Activated CD4-positive, alpha-beta T cell treated with anti-CD3 and anti-CD28 coated beads for 24 hours (primary cell): ENCODE measurements around the gene SPRY4.
"Not testable (repeated sequence)": the region's sequence is repeated elsewhere in the genome, so short reads cannot be mapped to it uniquely, and the experiment has no call there.

ENCODE experiments used
- DNase-seq, 2 donors: peaks; one replicate each; pipeline ENCODE4 v3.0.0-alpha.2; 2020; ENCODE audit warnings: low read depth in 2 of 2

The SPRY4 gene

DNA sequence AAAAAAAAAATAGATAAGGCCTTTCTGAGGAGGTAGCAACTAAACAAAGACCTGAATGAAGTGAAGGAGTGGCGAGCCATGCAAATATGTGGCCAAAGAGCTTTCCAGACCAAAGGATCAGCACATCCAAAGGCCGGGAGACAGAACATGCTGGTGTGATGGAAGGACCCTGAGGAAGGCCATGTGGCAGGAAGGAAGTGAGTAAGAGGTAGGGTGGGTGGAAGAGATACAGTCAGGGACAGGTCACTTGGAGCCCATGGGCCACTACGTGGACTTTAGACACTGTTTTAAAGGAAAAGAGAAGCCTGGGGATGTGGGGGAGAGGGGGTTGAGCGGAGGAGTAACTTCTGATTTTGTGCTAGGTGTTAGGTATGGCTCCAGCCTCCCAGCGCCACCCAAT, 31.3 kb downstream of the SPRY4 start:
- no peak for DNase-seq

DNA sequence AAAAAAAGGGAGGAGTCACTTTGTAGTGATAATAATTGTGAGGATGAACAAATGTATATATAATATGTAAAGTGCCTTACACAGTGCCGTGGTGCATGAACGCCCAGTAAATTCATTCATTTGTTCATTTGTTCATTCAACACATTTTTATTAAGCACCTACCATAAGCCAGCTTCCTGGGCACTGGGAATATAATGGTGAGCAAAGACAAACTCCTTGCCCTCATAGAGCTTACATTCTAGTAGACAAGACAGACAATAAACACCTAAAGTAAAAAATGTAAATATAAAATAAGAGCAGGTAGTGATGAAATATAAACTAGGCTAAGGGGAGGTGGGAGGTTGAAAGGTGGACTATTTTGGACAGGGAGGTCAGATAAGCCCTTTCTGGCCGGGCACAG, 32.0 kb downstream of the SPRY4 start:
- no peak for DNase-seq

DNA sequence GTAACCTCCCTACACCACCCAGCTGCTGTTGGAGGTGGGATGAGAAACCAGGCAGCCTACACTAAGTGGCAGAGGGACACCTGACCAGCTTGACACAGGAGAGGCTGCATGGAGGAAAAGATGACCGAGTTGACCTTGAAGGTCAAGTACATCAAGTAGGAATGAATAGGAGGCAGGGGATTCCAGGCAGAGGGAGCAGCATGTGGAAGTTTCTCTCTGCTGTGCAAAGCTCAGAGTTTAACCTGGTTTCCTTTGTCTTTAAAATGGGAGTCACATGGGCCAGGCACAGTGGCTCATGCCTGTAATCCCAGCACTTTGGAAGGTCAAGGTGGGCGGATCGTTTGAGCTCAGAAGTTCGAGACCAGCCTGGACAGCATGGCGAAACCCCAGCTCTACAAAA, 32.6 kb downstream of the SPRY4 start:
- no peak for DNase-seq

DNA sequence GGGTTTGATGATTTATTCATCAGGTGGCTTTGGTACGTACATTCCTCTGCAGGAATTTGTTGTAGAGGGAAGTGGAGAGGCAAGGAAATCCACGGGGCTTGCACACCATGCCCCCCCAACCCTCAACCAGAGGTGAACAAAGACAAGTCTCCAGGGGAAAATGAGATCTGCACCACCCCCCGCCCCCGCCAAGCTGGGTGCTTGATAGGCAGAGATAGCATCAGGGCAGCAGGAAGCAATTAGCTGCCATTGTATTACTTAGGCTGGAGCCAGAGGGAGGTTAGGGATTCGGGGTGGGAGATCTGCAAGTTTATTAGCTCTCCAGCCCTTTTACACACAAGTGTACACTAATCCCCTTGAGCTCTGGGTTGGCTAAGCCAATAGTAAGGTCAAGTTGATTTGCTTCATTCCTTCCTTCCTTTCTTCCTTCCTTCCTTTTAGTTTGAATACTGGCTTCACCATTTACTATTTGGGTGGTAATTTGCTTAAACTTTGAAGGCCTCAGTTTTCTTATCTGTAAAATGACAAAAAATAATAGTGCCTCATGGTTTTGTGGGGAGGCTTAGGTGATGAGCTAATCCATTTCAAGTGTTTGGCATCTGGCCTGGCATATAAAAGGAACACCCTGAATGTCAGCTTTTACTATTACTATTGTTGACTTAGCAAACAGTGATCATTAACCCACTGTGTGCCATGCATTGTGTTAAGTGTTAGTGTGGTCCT, 34.1 kb downstream of the SPRY4 start:
- DNase-seq, result no peak

DNA sequence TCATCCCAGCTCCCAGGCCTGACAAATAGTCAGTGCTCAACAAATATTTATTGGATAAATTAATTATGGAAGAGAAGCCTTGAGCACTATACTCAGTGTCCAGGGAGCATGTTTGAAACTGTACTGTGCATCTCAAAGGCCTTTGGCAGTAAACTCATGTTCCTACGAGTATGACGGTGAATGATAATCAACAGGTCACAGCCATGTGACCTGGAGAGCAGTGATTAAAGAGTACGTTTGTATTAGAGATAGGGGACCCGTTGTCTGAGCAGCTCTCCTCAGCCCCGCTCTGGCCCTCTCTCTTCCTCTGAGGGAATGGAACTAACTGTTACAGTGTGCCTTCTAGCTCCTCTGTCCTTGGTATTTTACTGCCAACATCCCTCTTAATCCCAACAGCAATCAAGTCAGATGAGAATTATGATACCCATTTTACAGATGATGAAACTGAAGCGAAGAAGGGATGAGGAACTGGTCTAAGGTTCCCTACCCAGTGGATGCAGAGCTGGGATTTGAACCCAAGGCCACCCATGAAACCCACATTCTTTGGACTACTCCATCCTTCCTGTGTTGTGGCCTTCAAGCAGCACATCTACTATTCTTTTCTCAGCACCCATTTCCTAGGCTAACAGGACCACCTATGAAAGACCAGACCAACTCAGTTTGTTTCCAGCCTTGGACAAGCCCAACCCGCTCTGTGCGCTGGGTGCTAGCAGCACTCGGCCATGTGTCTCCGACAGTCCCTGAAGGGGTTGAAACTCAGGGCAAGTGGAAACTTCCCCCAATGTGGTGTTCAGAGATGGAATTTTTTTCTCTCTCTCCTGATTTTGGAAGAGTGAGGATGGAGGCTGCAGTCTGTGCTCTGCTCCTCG, 34.9 kb downstream of the SPRY4 start:
- DNase-seq, result no peak

DNA sequence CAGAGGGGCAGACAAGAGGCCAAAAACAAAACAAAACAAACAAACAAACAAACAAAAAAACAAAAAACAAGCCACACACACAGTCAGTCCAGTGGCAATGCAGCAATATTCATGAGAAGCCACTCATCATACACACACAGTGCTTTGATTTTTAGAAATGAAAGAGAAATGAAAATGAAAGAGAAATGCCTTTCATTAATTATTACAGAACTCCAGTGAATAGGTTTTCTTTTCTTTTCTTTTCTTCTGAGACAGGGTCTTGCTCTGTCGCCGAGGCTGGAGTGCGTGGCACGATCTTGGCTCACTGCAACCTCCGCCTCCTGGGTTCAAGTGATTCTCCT, 36.9 kb downstream of the SPRY4 start:
- no peak for DNase-seq

DNA sequence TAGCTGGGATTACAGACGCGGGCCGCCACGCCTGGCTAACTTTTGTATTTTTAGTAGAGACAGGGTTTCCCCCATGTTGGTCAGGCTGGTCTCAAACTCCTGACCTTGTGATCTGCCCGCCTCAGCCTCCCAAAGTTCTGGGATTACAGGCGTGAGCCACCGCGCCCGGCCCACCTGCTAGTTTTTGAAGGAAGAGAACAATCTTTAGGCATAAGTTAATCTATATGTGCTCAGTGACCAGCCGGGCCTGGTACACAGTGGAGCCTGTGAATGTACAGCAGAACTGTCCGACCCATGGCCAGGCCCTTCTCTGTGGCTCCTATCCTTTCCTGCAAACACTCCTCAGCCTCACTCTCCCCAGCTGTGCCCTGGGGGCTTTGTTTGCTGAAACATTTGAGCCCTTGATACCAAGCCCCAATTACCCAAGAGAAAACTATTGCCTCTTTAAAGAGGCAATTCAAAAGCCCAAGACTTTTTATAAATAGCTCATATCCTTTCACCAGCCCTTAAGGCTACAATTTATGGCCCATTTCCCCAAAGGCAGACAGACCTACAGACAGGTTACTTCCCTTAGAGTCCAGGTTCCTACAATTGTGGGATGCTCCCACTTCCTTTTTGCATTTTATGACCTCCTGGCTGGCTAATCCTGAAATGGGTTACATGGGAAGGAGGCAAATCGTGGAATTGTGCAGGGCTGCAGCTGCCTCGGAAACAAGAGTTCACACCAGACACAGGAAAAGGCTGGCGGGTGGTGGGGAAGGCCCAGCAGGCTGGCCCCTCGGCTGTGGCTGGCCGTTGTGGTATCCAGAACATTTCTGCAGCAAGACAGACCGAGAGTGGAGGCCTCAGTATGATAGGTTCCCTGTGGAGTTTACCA, 37.5 kb downstream of the SPRY4 start:
- no peak for DNase-seq

DNA sequence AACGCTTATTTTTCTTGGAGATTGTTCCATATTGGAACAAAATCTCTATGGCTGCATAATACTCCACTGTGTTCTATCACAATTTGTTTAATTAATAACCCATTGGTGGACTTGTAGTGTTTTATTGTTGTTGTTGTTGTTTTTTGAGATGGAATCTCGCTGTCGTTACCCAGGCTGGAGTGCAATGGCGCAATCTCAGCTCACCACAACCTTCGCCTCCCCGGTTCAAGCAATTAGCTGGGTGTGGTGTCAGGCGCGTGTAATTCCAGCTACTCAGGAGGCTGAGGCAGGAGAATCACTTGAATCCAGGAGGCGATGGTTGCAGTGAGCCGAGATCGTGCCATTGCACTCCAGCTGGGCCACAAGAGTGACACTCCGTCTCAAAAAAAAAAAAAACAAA, 38.7 kb downstream of the SPRY4 start:
- DNase-seq, result no peak

DNA sequence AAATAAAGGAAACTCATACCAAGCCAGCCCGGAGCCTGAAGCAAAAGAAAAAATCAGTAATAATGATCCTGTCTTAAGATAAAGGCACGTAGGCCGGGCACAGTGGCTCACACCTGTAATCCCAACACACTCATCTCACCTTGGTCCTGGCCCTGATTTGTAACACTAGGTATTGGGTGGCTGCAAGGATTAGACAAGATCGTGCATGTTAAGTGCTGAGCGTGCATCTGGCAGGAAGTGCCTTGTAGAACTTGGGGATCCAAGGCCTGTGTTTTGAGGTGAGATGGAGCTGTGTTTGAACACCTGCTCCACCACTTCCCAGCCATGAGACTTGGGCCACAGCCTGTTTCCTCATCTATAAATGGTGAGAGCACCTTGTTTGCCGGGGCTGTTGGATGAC, 41.5 kb downstream of the SPRY4 start:
- no peak for DNase-seq

DNA sequence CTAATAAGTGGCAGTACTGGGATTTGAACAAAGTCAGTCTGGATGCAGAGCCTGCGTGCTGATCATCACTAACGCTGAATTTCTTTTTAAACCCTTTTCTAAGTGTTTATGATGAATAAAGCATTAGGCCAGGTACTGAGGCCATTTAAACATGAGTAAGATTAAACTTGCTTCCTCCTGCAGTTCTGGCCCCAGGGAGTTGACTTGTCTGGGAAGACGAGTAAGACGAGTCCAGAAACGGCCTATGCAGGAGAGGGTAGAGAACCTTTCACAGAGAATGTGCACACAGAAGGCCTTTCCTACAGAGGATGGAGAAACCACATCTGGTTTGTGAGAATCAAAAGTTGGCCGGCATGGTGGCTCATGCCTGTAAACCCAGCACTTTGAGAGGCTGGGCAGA, 42.9 kb downstream of the SPRY4 start:
- DNase-seq, result no peak

DNA sequence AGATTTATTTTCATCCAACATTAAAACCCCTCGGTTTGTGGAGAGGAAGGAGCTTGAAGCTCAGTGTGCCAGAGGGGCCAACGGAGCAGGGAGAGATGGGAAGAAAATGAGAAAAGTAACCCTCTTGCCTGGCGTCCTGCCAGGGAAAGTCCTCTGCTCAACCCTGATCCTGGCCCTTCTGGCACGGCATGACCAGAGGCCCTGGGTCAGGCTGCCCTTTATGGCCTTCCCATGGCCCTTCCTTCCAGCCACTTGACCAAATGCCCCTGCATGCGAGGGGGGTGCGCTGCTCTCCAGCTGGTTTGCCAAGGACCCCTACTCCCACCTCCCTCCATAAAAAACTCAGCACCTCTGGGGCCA, 43.8 kb downstream of the SPRY4 start:
- DNase-seq, result no peak

DNA sequence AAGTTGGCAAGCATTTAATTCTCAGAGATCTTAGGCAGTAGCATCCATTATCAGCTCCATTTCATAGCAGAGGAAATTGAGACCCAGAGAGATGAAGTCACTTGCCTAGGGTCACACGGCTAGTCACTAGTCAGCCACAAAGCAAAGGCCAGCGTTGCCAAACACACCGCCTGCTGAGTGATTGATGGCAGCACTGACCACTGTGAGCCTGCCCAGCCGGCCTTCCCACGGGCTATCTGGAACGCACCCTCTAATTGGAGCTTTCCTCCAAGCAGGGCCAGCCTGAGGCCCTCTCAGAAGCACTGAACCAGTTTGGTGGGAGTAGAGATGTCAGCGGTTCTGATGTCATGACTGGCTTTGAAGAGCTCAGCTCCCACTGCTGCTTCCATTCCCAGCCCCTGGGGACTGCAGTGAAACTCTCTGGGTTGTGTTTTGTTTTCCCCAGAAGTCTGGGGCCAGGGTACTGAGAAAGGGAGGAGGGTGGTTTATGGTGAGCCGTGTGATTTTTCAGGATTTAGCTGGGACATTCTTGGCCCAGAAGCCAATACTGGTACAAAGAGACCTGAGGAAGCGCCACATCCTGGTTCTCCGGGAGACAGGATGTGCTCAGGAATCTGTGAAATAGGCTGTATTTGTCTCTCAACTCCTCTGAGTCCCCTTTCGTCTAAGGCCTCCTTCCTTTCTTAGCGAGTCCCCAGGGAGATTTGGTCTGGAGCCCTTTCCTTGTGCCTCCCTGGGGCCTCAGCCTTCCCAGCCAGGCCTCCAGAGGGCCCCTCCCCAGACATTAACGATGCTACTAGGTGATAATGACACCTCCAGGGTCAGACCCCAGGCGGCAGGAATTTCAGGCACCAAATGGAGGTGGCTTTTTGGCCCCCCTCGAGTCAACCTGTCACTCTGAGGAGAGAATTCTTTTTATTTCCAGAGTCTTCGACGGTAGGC, 44.5 kb downstream of the SPRY4 start:
- DNase-seq, result no peak

DNA sequence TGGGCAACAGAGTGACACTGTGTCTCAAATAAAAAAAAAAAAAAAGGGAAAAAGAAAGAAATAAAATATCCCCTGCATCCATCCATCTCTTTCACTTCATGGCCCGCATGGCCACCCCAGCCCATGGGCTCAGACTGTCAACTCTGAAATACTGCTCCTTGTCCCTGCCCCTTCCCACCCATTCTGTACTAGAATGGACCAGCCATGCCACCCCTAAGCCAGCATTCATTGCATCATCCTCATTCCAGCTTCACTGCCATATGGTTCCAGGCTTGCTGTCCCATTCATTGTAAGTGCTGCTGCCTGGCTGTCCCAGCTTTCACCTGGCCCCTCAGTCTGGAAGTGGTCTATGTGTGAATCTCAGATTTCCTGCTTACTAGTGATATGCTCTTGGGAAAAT, 46.2 kb downstream of the SPRY4 start:
- DNase-seq, result no peak

DNA sequence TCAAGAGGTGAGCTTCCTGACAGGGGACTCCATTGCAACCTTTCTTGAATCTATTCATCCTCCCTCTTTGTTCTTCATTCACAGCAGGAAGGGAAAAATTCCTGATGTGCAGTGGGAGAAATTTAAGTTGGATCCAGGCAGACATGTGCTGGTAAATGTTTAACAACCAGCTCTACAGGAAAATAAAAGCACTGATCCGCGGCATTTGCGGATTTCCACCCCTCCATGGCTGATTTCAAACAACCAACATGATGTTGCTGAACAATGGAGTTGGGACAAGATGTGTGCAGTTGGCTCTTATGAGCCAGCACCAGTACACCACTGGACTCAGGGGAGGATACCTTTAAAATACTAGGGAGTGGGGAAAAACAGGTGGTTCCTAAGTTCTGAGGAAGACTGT, 47.0 kb downstream of the SPRY4 start:
- no peak for DNase-seq

DNA sequence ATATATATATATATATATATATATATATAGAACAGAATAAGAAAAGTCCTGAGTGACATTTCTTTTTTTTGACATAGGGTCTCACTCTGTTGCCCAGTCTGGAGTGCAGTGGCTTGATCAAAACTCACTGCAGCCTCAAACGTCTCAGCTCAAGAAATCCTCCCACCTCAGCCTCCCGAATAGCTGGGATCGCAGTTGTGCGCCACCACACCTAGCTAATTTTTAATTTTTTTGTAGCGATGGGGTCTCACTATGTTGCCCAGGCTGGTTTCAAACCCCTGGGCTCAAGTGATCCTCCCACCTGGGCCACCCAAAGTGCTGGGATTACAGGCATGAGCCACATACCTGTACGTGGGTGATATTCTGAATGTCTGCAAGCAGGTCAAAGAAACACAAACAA, 48.3 kb downstream of the SPRY4 start:
- no peak for DNase-seq

DNA sequence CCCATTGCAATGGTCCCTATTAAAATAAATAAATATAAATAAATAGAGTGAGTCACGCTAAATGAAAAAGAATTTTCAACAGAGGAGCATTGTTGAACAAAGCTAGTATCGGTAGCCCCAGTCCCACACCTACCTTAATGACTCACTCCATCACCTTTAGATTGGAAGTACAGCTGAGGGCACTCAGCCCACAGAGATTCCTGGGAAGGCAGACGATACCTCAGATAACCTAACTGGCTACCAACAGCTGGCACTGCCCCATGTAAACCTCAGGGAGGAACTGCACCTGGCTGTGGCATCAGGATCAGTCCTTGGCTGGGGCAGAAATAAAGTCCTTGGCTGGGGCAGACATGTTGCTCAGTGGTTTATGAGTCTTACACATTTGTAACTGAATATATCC, 49.3 kb downstream of the SPRY4 start:
- DNase-seq, result no peak

DNA sequence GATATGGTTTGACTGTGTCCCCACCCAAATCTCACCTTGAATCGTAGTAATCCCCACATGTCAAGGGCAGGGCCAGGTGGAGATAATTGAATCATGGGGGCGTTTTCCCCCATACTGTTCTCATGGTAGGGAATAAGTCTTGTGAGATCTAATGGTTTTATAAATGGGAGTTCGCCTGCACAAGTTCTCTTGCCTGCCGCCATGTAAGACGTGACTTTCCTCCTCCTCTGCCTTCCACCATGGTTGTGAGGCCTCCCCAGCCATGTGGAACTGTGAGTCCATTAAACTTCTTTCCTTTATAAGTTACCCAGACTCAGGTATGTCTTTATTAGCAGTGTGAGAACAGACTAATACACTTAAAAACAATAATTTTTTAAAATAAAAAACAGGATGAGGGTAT, 52.2 kb downstream of the SPRY4 start:
- DNase-seq, result not testable (repeated sequence)

DNA sequence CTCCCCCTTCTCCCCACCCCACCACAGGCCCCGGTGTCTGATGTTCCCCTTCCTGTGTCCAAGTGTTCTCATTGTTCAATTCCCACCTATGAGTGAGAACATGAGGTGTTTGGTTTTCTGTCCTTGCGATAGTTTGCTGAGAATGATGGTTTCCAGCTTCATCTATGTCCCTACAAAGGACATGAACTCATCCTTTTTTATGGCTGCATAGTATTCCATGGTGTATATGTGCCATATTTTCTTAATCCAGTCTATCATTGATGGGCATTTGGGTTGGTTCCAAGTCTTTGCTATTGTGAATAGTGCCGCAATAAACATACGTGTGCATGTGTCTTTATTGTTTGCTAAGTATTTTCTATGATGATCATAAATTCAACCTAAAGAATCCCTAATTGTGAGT, 60.7 kb downstream of the SPRY4 start:
- DNase-seq, result not testable (repeated sequence)

DNA sequence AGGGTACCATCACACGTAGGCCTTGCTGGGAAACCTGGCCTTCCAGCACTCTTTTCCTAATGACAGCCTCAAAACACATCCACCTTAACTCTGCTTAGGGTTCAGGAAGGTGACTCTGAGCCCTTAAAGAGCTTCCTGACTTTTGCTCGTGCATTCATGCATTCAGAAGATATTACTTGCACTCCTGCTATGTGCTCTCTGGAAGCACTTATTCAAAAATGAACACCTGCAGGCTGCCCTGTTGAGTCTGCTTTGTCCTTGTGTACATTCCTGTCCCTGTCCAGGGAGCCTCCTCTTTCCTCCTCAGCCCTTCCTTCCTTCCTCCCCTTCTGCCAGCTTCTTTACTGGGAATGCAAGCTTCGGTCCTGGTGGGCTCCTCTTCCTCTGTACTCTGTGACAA, 61.5 kb downstream of the SPRY4 start:
- no peak for DNase-seq

DNA sequence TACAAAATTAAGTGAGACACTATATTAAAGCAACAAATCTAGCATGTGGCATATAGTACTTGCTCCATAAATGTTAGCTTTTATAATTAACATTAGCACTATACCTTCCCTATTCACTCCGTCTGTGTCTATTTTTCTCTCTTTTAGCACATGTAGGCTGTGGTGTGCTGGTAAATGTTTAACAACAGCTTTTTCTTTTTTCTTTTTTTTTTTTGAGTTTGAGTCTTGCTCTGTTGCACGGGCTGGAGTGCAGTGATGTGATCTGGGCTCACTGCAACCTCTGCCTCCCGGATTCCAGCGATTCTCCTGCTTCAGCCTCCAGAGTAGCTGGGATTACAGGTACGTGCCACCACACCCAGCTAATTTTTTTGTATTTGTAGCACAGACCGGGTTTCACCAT, 62.1 kb downstream of the SPRY4 start:
- no peak for DNase-seq
